GM06990 (cell line): Measurements from ENCODE around the gene SSBP3.

Experiments used
- DNase-seq: peaks from one replicate; pipeline ENCODE4 v3.0.0-alpha.2; 2011; ENCODE audit not compliant: insufficient read length; ENCODE audit errors: extremely low read depth
- H3K27me3 ChIP-seq: replicated peaks from 2 replicates; pipeline ENCODE4 v1.6.0; 2011; ENCODE audit warnings: low read length; ENCODE audit not compliant: control insufficient read depth, insufficient read depth
- H3K36me3 ChIP-seq: 2 replicates; pipeline ENCODE4 v1.5.1; 2011; ENCODE audit warnings: low read length; ENCODE audit not compliant: control insufficient read depth, insufficient read depth
- H3K4me3 ChIP-seq: replicated peaks from 2 replicates; pipeline ENCODE4 v1.5.1; 2011; ENCODE audit warnings: low read depth, mild to moderate bottlenecking, control low read depth, low read length
- TF ChIP-seq, protein P1 (sequence below): IDR thresholded peaks from 2 replicates; pipeline ENCODE4 v1.5.1; 2011; ENCODE audit warnings: low read length, control low read depth, mild to moderate bottlenecking, inconsistent platforms; ENCODE audit not compliant: insufficient read depth, poor library complexity, severe bottlenecking

The SSBP3 gene

DNA sequence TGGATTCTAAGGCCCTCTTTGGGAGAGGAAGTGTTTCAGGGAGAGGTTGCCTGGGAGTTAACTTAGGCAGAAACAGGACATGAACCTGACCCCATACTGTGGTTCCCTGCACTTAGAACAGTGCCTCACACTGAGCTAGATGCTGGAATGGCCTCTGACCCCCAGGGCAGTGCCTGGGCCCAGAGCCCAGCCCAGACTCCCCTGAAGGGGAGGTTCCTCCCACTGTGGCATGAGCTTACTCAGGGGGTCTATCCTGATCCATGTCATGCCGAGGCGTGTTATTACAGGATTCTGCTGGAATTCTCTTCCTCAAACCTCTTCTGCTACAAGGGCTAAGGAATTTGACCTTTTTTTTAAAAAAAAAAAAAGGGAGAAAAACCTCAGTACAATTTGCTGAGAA lies 134.1 kb downstream of the SSBP3 start:
- Histone ChIP-seq H3K27me3 (no peaks in the 10 kb centered on the region), H3K4me3 (no peak overlapping the region), H3K36me3 (no peaks in the 10 kb centered on the region; the same call in 1 of the 2 replicates)
- TF ChIP-seq, protein P1, sequence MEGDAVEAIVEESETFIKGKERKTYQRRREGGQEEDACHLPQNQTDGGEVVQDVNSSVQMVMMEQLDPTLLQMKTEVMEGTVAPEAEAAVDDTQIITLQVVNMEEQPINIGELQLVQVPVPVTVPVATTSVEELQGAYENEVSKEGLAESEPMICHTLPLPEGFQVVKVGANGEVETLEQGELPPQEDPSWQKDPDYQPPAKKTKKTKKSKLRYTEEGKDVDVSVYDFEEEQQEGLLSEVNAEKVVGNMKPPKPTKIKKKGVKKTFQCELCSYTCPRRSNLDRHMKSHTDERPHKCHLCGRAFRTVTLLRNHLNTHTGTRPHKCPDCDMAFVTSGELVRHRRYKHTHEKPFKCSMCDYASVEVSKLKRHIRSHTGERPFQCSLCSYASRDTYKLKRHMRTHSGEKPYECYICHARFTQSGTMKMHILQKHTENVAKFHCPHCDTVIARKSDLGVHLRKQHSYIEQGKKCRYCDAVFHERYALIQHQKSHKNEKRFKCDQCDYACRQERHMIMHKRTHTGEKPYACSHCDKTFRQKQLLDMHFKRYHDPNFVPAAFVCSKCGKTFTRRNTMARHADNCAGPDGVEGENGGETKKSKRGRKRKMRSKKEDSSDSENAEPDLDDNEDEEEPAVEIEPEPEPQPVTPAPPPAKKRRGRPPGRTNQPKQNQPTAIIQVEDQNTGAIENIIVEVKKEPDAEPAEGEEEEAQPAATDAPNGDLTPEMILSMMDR, result no peak
- DNase-seq, result no peak

DNA sequence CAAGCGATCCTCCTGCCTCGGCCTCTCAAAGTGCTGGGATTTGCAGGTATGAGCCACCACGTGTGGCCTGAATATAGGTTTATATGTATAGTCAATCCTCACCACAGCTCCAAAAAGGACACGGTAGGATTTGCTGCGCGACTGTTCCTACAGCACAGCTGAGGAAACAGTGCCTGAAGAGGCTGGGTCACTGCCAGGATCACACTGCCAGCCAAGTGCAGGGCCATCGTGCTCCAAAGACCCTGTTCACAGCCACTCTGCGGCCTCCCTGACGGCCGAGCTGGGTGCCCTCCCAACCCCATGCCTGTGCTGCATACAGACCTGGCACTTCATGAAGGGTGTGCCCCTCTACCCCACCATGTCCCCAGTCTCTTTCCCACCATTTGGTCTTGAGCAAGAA lies 134.9 kb downstream of the SSBP3 start:
- DNase-seq, result no peak
- Histone ChIP-seq H3K36me3 (no peaks in the 10 kb centered on the region; the same call in 1 of the 2 replicates), H3K4me3 (no peak overlapping the region), H3K27me3 (no peaks in the 10 kb centered on the region)
- TF ChIP-seq, protein P1, result no peak

DNA sequence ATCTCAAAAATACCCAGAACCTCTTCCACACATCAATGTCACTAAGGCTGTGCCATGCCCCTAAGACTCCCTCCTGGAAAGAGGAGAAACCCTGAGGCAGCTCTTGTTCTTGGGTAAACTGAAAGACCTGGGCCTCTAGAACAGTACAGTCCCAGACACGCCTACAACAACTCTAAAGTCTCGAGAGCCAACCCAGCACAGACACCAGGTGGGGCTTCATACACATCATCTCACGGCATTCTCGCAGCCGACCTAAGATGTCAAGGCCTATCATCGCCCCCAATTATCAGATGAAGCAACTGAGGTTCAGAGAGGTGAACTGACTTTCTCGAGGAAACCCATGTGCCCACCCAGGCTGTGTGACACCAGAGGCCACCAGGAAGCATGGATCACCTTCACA lies 135.7 kb downstream of the SSBP3 start:
- no peaks in the 10 kb centered on the region; the same call in 1 of the 2 replicates for H3K36me3 ChIP-seq
- no peak for DNase-seq
- H3K4me3 ChIP-seq, result no peak overlapping the region
- no peaks in the 10 kb centered on the region for H3K27me3 ChIP-seq
- TF ChIP-seq, protein P1, result no peak

DNA sequence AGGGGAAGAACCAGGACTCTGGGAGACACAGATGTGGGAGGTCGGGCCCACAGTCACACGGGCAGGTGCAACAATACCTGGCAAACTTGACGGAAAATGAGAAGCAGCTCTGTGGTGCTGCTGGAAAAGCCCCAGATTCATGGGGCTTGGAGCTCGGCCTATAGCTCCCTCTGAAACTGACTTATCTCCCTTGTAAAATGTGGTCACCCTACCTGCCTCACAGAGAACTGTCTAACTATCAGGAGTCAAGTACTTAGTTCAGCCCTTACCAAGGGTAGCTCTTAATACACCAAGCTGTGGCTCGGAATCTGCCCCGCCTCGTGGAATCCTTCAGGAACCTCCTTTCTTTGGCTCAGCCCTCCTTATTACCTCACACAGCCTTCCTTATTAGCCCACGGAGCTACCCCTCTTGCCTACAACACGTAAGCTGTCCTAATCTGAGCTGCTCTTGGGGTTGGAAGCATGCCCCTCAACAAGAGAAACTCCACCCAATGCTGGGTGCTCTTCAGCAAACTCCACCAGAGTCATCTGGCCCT lies 137.4 kb downstream of the SSBP3 start:
- no peak for DNase-seq
- H3K4me3 ChIP-seq, result no peak overlapping the region
- H3K36me3 ChIP-seq, result no peaks in the 10 kb centered on the region; the same call in 1 of the 2 replicates
- no peaks in the 10 kb centered on the region for H3K27me3 ChIP-seq
- TF ChIP-seq, protein P1, result no peak

DNA sequence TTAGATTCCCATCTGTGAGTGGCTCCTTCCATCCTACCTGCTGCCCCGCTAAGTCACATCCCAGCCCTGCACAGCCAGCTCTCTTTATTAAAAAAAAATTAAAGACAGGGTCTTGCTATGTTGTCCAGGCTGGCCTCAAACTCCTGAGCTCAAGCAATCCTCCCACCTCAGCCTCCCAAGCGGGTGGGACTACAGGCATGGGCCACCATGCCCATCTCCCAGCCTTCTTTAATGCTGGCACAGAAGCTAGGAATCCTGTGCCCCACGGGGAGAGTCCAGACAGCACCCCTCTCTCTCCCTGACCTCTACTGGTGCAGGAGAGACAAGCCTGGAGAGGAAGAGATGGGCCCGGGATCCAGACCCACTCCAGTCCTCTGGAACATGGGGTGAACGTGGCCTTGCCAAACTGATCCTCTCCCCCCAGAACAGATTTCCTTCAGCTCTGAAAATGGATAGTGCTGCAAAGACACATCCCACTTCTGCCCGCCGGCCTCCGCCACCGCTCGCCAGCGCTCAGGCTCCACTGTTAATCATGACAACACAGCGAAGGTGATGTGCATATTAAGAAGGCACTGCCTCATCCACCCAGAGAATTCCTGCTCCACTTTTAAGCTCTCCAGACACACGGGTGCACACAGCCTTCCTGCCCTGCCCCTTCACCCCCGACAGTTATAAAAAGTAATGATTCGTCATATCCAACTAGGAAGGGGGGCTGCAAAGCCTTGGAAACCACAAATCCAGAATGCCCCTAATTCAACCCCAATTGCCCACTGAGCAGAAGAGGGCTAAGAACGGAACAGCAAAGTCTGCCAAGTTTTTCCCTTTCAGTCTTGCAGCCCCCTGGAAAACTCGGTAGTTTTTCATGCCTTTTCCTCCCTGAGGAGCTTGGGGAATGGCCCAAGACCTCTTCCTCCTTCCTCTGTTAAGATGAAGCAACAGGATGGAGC lies 138.1 kb downstream of the SSBP3 start:
- H3K36me3 ChIP-seq, result no peaks in the 10 kb centered on the region; the same call in 1 of the 2 replicates
- no peaks in the 10 kb centered on the region for H3K27me3 ChIP-seq
- H3K4me3 ChIP-seq, result no peak overlapping the region
- TF ChIP-seq, protein P1, result no peak
- DNase-seq, result no peak
